Measurements from ENCODE around the gene ARHGAP10.

The ARHGAP10 gene

DNA sequence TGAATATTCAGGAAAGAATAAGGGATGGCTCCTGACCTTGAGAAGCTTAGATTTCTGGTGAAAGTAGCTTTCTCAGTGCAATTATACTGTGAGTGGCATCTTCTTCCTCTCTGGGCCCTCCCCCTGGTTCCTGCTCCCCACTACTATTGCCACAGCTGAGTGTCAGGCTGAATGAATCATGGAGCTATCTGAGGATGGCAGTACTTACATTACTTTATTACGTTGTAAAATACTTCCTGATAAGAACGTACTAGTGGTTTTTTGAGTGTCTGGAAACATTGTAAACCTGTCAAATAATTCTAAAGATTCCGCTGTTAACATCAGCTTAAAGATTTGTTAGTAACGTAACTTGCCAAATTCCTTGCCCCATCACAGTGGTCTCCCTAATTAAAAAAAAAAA lies 36.2 kb downstream of the ARHGAP10 start:
- Histone ChIP-seq H3K4me3 (no peak overlapping the region), H3K27ac (no peak overlapping the region), H3K36me3 (no peaks in the 10 kb centered on the region), H3K4me1 (peaks cover 0 to 89% (median 29%) of the 10 kb centered on the region in 4 donors), H3K27me3 (no peaks in the 10 kb centered on the region), H3K9me3 (no peaks in the 10 kb centered on the region)
- intact Hi-C loops (cut with DNase I; ENCODE audit: low total_unique reads): no loop called here
- DNase-seq: no peak
- TF ChIP-seq, protein P1, sequence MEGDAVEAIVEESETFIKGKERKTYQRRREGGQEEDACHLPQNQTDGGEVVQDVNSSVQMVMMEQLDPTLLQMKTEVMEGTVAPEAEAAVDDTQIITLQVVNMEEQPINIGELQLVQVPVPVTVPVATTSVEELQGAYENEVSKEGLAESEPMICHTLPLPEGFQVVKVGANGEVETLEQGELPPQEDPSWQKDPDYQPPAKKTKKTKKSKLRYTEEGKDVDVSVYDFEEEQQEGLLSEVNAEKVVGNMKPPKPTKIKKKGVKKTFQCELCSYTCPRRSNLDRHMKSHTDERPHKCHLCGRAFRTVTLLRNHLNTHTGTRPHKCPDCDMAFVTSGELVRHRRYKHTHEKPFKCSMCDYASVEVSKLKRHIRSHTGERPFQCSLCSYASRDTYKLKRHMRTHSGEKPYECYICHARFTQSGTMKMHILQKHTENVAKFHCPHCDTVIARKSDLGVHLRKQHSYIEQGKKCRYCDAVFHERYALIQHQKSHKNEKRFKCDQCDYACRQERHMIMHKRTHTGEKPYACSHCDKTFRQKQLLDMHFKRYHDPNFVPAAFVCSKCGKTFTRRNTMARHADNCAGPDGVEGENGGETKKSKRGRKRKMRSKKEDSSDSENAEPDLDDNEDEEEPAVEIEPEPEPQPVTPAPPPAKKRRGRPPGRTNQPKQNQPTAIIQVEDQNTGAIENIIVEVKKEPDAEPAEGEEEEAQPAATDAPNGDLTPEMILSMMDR (IDR thresholded peaks at IDR 0.05): no peak

DNA sequence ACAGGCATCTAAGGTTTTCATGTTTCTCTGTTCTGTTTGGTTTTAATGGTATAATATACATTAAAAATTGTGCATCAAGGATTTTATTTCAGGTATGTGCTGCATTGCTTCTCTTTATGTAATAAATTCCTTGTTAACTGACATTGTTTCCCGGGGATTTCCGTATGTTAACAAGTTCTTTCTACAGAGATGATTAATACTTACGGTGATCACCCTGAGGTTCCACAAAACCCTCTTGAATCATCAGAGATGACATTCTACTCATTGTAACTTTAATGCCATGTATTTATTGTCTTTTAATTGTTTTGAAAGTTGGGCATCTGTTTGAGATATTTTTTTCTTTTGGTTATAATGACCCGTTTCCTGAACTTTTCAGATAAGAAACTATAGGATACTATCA lies 37.5 kb downstream of the ARHGAP10 start:
- intact Hi-C loops (cut with DNase I; ENCODE audit: low total_unique reads): no loop called here
- DNase-seq: no peak
- Histone ChIP-seq H3K4me3 (no peak overlapping the region), H3K27ac (no peak overlapping the region), H3K27me3 (no peaks in the 10 kb centered on the region), H3K9me3 (no peaks in the 10 kb centered on the region), H3K4me1 (peaks cover 0 to 90% (median 35%) of the 10 kb centered on the region in 4 donors), H3K36me3 (no peaks in the 10 kb centered on the region)
- TF ChIP-seq, protein P1 (IDR thresholded peaks at IDR 0.05): no peak

DNA sequence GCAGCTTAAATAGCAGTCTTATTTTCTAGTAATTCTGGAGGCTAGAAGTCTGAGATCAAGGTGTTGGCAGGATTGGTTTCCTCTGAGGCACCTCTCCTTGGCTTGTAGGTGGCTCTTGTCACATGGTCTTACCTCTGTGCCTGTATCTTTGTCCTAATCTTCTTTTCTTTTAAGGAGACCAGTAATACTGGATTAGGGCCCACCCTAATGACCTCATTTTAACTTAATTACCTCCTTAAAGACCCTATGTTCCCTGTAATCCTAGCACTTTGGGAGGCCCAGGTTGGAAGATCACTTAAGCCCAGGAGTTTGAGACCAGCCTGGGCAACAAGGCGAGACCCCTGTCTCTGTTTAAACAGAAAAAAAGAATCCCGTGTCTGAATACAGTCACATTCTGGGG lies 38.9 kb downstream of the ARHGAP10 start:
- H3K27ac ChIP-seq: no peak overlapping the region
- intact Hi-C loops (cut with DNase I; ENCODE audit: low total_unique reads): no loop called here
- no peaks in the 10 kb centered on the region for H3K36me3 ChIP-seq
- H3K4me3 ChIP-seq: no peak overlapping the region
- peaks cover 0 to 90% (median 39%) of the 10 kb centered on the region in 4 donors for H3K4me1 ChIP-seq
- no peak for DNase-seq
- TF ChIP-seq, protein P1 (IDR thresholded peaks at IDR 0.05): no peak
- no peaks in the 10 kb centered on the region for H3K27me3 ChIP-seq
- no peaks in the 10 kb centered on the region for H3K9me3 ChIP-seq

DNA sequence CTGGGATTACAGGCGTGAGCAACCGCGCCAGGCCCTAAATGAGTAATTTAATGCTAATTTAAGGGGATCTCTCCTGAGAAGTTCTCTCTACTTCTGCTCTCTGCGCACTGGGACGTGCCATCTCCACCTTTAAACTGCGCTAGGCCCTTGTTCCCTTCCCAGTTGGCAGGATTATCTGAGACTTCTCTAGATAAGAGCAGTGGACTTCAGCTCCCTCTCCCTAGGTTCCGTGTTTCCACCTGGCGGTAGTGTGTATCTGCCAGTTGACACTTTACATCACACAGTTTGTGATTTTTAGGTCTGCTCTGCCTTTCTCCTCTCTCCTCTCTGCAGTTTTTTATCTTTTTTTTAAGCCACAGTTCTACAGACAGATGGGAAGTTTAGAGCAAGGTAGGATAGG lies 40.2 kb downstream of the ARHGAP10 start:
- DNase-seq: no peak
- H3K9me3 ChIP-seq: no peaks in the 10 kb centered on the region
- intact Hi-C loops (cut with DNase I; ENCODE audit: low total_unique reads): no loop called here
- peak overlapping the region; percentile 43 to 55 for H3K27ac ChIP-seq
- peaks cover 0 to 98% (median 45%) of the 10 kb centered on the region in 4 donors for H3K4me1 ChIP-seq
- H3K27me3 ChIP-seq: no peaks in the 10 kb centered on the region
- TF ChIP-seq, protein P1 (IDR thresholded peaks at IDR 0.05): no peak
- no peaks in the 10 kb centered on the region for H3K36me3 ChIP-seq
- H3K4me3 ChIP-seq: no peak overlapping the region

DNA sequence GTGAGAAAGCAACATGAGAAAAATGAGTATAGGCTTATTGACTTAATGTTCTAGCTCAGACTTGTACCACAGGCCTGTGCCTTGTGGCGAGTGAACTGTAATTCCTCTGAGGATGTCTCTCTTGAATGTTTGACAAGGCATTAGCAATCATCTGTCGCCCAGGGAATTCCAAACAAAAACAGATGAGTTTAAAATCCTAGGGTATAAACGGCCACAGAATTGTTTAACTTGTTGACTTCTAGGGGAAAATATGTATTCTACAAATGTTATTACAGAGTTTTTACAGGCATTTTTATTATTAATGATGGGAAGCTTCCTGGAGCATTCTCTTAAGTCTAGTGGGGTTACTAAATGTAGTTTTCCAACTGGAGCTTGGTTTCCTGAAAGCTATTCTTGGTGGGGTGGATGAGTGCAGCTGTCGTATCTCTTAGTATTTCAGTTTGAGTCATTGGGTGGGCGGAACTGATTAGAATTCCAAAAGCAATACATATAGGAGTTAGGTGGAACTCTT lies 40.6 kb downstream of the ARHGAP10 start:
- intact Hi-C loops (cut with DNase I; ENCODE audit: low total_unique reads): no loop called here
- TF ChIP-seq, protein P1 (IDR thresholded peaks at IDR 0.05): no peak
- Histone ChIP-seq H3K27me3 (no peaks in the 10 kb centered on the region), H3K4me3 (no peak overlapping the region), H3K27ac (peak overlapping the region; percentile 43 to 55), H3K4me1 (peaks cover 0 to 99% (median 46%) of the 10 kb centered on the region in 4 donors), H3K36me3 (no peaks in the 10 kb centered on the region), H3K9me3 (no peaks in the 10 kb centered on the region)
- DNase-seq: no peak

All from tibial artery (tissue), 4 donors.